Kidney (tissue), 14 donors: Measurements from ENCODE around the gene BTF3L4. TPM values are rescaled to one million over a fixed set of nuclear protein-coding genes. Genes with fewer than 3 reads are reported as not detected.
"Not testable (repeated sequence)": the region's sequence is repeated elsewhere in the genome, so short reads cannot be mapped to it uniquely, and the experiment has no call there.

Experiments
- DNase-seq, 5 donors: peaks; one replicate each; pipeline ENCODE4 v3.0.0-alpha.2; 2013 to 2020
- FAIRE-seq: peaks from 2 replicates; lab custom pipeline; 2012; peaks lifted over from hg19 to GRCh38; lab: Jason Lieb, UNC
- H3K27ac ChIP-seq, 2 donors: one replicate each; pipeline ENCODE4 v1.7.0; 2013; ENCODE audit warnings: low read depth in 2 of 2, low read length in 2 of 2, inconsistent platforms in 1 of 2
- H3K27me3 ChIP-seq: one replicate; pipeline ENCODE4 v1.7.1; 2013; ENCODE audit warnings: low read length, inconsistent platforms; ENCODE audit not compliant: control insufficient read depth, insufficient read depth
- H3K36me3 ChIP-seq, 3 donors: one replicate each; pipeline versions ENCODE4 v1.7.0 to v1.7.1; 2013; ENCODE audit warnings: low read length in 3 of 3, control low read depth in 1 of 3, inconsistent platforms in 1 of 3; ENCODE audit not compliant: insufficient read depth in 3 of 3, control insufficient read depth in 2 of 3
- H3K4me1 ChIP-seq, 3 donors: one replicate each; pipeline versions ENCODE4 v1.7.0 to v1.7.1; 2013; ENCODE audit warnings: low read length in 3 of 3, inconsistent platforms in 1 of 3, low read depth in 1 of 3; ENCODE audit not compliant: control insufficient read depth in 2 of 3, insufficient read depth in 2 of 3
- H3K4me3 ChIP-seq, 3 donors: one replicate each; pipeline versions ENCODE4 v1.7.0 to v1.8.1; 2013; ENCODE audit warnings: low read length in 3 of 3, control low read depth in 1 of 3, inconsistent platforms in 1 of 3
- H3K9ac ChIP-seq, 3 donors: one replicate each; pipeline versions ENCODE4 v1.7.0 to v1.7.1; 2013; ENCODE audit warnings: low read length in 3 of 3, control low read depth in 1 of 3, inconsistent platforms in 1 of 3
- H3K9me3 ChIP-seq, 3 donors: one replicate each; pipeline versions ENCODE4 v1.7.0 to v1.7.1; 2013; ENCODE audit warnings: low read length in 3 of 3, control low read depth in 1 of 3, inconsistent platforms in 1 of 3; ENCODE audit not compliant: control insufficient read depth in 2 of 3, insufficient read depth in 1 of 3
- CTCF ChIP-seq: IDR thresholded peaks from 3 replicates; pipeline ENCODE4 v1.5.1; 2012; ENCODE audit warnings: mild to moderate bottlenecking, moderate library complexity, borderline replicate concordance; ENCODE audit not compliant: insufficient read depth; ENCODE audit errors: extremely low read depth
- intact Hi-C: fragments of 100-400 bp; cut with DNase I; formaldehyde crosslinking; loops from one replicate; pipeline ENCODE4 v1.11.1; 2022
- polyA plus RNA-seq: library from polyadenylated mRNA; stranded (reverse); fragments of 350-450 nt; fragmentation: Illumina TruSeq; extraction: RNeasy Lipid Tissue Mini Kit (QIAGEN cat#74804); gene quantifications from one replicate; pipeline ENCODE4 v1.2.3, GENCODE V29; 2014; ENCODE audit warnings: low read depth, low replicate concordance; ENCODE audit not compliant: insufficient read depth
- total RNA-seq: library from RNA; stranded (reverse); fragmentation: NEBNext Ultra II Directional; extraction: Animal tissue kit (Norgen Biotek cat#: 25700); gene quantifications from one replicate; pipeline ENCODE4 v1.2.1, GENCODE V29; 2021
- donor health status: control.
- donor health status: control.
- donor health status: control.
- donor health status: control.
- donor health status: control.
- donor health status: DM: yes; HTN: yes; CAD: no.
- donor health status: Normal renal cell carcinoma (clear cell type).

Gene BTF3L4
- total and polyA plus RNA-seq, 2 donors from 2014 or later: 41.5 to 45.3 TPM

- DNase-seq (no peak), FAIRE-seq (no peak)
- H3K9me3 ChIP-seq: no peaks in the 10 kb centered on the region
- H3K27me3 ChIP-seq: no peaks in the 10 kb centered on the region
- peaks cover 0 to 8% (median 5%) of the 10 kb centered on the region in 3 donors for H3K36me3 ChIP-seq
- H3K4me3 ChIP-seq: no peak overlapping the region
- no peak overlapping the region for H3K27ac ChIP-seq
- H3K9ac ChIP-seq: no peak overlapping the region
- H3K4me1 ChIP-seq: no peaks in the 10 kb centered on the region
- intact Hi-C loops: no loop called here
- no peak for TF ChIP-seq CTCF
These were observed 14.6 kb downstream of the BTF3L4 start for GRCh38 chr1:52070704-52071103.

GRCh38 chr1:52072291-52072690 is 16.2 kb downstream of the BTF3L4 start:
- TF ChIP-seq CTCF: no peak
- Histone ChIP-seq H3K27me3 (no peaks in the 10 kb centered on the region), H3K4me1 (no peaks in the 10 kb centered on the region), H3K27ac (no peak overlapping the region), H3K9ac (no peak overlapping the region), H3K9me3 (no peaks in the 10 kb centered on the region), H3K4me3 (no peak overlapping the region), H3K36me3 (peaks cover 0 to 5% (median 0%) of the 10 kb centered on the region in 3 donors)
- DNase-seq (no peak), FAIRE-seq (no peak)
- intact Hi-C loops: no loop called here

- H3K4me3 ChIP-seq, H3K36me3 ChIP-seq, H3K9ac ChIP-seq, H3K4me1 ChIP-seq, intact Hi-C loops, H3K27me3 ChIP-seq, H3K9me3 ChIP-seq, DNase-seq, H3K27ac ChIP-seq, FAIRE-seq: not testable (repeated sequence)
These were observed 21.2 kb downstream of the BTF3L4 start for GRCh38 chr1:52077277-52077676.

DNA sequence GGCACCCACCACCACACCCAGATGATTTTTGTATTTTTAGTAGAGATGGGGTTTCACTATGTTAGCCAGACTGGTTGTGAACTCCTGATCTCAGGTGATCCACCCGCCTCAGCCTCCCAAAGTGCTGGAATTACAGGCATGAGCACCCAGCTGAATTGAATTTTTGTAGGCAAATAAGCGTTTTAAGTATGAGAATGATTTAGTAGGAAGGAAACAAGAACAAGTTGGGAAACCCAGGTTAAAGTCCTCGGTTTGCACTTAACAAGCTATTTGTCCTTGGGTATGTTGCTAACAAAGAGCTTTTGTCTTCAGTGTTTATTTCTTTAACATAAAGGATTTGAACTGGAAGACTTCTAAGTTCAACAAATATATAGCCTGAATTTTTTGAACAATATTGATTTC is 23.9 kb downstream of the BTF3L4 start:
- Histone ChIP-seq H3K9ac (no peak overlapping the region), H3K27ac (no peak overlapping the region), H3K9me3 (no peaks in the 10 kb centered on the region), H3K4me3 (no peak overlapping the region), H3K4me1 (no peaks in the 10 kb centered on the region), H3K27me3 (no peaks in the 10 kb centered on the region), H3K36me3 (peaks cover 0 to 7% (median 4%) of the 10 kb centered on the region in 3 donors)
- no peak for TF ChIP-seq CTCF
- no peak for DNase-seq
- intact Hi-C loops: no loop called here
- no peak for FAIRE-seq

DNA sequence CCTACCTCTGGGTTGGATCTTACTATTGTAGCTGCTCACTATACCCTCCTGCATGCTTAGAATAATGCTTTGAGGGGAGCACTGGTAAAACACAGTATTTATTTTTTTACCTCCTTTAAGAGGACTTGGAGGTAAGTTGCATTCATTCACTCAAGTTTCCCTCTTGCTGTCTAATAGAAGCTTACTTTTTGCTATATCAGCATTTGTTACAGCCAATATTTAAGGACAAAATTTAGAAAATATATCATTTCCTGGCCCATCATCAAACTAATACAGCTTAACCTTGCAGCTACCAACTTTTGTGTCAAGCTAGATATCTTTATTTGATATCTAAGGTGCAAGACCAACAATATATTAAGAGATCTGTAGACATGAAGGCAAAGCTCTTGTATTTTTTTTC is 31.8 kb downstream of the BTF3L4 start:
- H3K9ac ChIP-seq, H3K27me3 ChIP-seq, H3K27ac ChIP-seq, H3K4me3 ChIP-seq, H3K9me3 ChIP-seq, intact Hi-C loops, H3K4me1 ChIP-seq, FAIRE-seq, DNase-seq: not testable (repeated sequence)
- peaks cover 0 to 18% (median 11%) of the 10 kb centered on the region in 3 donors for H3K36me3 ChIP-seq

- H3K36me3 ChIP-seq, DNase-seq, FAIRE-seq, H3K4me1 ChIP-seq, H3K9me3 ChIP-seq, H3K9ac ChIP-seq, intact Hi-C loops, H3K27ac ChIP-seq, H3K27me3 ChIP-seq, H3K4me3 ChIP-seq: not testable (repeated sequence)
These were observed 38.2 kb downstream of the BTF3L4 start for GRCh38 chr1:52094300-52094699.
